EH (cell line): ENCODE measurements around the gene ACTR3.

ENCODE experiments used
- DNase-seq: peaks from one replicate; pipeline ENCODE4 v3.0.0-alpha.2; 2015; ENCODE audit warnings: low read depth

The ACTR3 gene

DNA sequence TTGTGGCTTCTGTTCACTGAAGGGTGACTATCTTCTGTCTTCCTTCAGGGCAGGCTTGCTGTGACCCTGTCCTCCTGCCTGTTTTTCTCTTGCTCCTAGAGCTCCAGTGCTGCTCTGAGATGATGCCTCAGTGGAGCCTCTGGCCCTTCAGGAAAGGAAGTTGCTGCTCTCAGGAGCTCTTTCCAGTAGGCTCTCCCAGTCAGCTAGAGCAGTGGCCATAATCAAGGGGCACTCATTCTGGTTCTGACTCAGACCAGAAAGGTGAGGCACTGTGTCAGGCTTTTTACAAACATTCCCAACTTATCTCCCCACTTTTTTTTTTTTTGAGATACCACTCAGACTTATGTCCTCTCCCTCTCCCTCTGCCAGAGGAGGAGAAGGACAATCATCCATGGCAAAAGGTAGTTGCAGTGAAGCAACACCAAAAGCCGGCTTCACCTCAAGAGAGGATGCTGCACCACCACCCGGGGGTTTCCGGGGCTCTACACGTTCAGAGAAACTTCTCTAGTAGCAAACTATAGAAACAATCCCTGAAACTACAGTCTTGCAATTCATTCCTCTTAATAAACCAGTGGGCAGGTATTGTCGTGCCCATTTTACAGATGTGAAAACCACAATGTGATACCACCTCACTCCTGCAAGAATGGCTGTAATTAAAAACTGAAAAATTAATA, 115.4 kb downstream of the ACTR3 start:
- DNase-seq: no peak

DNA sequence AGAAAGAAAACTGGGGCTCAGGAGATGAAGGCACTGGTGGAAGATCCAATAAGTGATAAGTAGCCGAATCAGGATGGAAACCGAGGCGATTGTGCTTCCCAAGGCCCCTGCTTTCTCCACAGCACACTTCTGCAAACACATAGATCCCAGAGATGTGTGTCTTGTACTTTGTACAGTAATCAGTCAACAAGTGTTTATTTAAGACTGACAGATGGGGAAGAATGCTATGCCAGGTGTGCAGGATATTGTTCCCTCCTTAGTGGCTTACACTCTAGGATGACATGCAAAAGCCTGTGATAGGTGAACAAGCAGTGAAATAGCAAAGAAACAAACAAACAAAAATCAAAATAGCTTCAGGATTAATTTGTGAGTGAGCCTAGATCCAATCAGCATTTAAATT, 116.6 kb downstream of the ACTR3 start:
- DNase-seq: no peak

DNA sequence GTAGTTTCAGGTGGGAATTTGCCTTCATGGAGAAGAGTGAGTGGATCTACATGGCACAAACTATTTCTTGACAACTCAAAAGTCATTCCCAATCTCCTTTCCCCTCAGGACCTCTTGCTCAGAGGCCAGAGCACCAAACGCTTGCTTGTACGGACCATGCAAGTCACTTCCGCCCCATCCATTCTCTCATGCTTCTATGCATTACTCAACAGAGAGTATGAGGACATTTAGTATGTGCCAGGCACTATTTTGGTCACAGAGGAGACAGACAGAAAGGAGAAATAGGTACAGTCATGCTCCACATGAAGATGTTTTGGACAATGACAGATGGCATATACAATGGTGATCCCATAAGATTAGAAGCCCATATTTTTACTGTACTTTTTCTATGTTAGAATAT, 117.5 kb downstream of the ACTR3 start:
- peak; percentile 32 for DNase-seq

GRCh38 chr2:114008720-114009119, 118.8 kb downstream of the ACTR3 start:
- DNase-seq: no peak

GRCh38 chr2:114009205-114009944, 119.5 kb downstream of the ACTR3 start:
- DNase-seq: no peak

DNA sequence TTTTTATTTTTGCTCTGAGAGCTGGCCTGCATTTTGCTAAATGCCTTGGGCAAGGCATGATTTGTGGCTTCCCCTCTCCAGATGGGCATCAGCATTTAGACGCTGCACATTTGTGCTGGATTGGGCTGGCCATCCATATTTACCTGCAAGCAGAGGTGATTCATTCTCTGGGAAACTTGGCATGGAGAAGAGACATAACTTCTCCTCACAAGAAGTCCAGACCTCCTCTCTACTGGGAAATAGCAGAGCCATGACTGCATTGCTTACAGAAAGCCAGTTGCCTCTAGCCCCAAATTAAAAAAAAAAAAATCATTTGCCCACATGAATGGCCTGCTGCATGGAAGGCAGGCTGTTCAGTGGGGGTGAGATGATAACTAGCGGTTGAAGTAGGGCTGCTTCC, 120.1 kb downstream of the ACTR3 start:
- peak; percentile 10 for DNase-seq

- DNase-seq: no peak
Measured at GRCh38 chr2:114011713-114012112, 121.8 kb downstream of the ACTR3 start.
